ENCODE data around the gene MYO10. TPM values are rescaled to one million over a fixed set of nuclear protein-coding genes. Genes with fewer than 3 reads are reported as not detected.
A peak's percentile ranks its signal among the peaks of the same experiment; 100 is the strongest.

Gene MYO10
- total and polyA plus RNA-seq, 2 of the 8 experiments (the other 6 are each of a cell fraction or from before 2014, with no cell fraction given): 21.5 to 107 TPM

- Histone ChIP-seq H2BK12ac (ENCODE audit: low read depth, low read length) (no peak overlapping the region), H2BK20ac (ENCODE audit: low read length) (no peak overlapping the region), H3K23me2 (ENCODE audit: low read depth, low read length) (peaks cover 8% of the 10 kb centered on the region), H3K18ac (ENCODE audit: extremely low read depth, low read length) (no peak overlapping the region), H3K9me3 (ENCODE audit: insufficient read depth in 2 of 2, low read depth in 1 of 2, low read length in 1 of 2) (no peaks in the 10 kb centered on the region), H2AK5ac (ENCODE audit: low read depth, low read length) (no peak overlapping the region), H2AFZ (ENCODE audit: low read length) (no peak overlapping the region), H3K79me1 (ENCODE audit: low read depth, low read length) (peaks cover 7% of the 10 kb centered on the region; the same call in 1 of the 2 replicates), H3K27me3 (replicated peaks in 1 of 4; ENCODE audit: control insufficient read depth in 3 of 4, extremely low read depth in 1 of 4, insufficient read depth in 3 of 4, low read length in 3 of 4) (peaks cover 11 to 29% (median 22%) of the 10 kb centered on the region in 4 experiments), H3K4me1 (replicated peaks in 1 of 4; ENCODE audit: control insufficient read depth in 3 of 4, insufficient read depth in 4 of 4, low read length in 3 of 4) (peaks cover 2 to 22% (median 5%) of the 10 kb centered on the region in 4 experiments; a peak in 6 of 7 replicates), H3K9ac (replicated peaks in 1 of 4; ENCODE audit: extremely low read depth in 1 of 4, low read depth in 3 of 4, low read length in 3 of 4) (no peak overlapping the region), H4K20me1 (replicated peaks in 1 of 2; ENCODE audit: control insufficient read depth in 1 of 2, insufficient read depth in 2 of 2, low read length in 2 of 2) (peaks cover 15 to 28% of the 10 kb centered on the region in 2 experiments), H2BK15ac (ENCODE audit: low read length) (no peak overlapping the region), H3K4me2 (ENCODE audit: insufficient read depth in 1 of 2, low read depth in 2 of 2, low read length in 2 of 2) (peak overlapping the region; percentile 84 to 88; a peak in 2 of 4 replicates), H3K36me3 (ENCODE audit: control insufficient read depth in 2 of 4, insufficient read depth in 4 of 4, low read length in 3 of 4) (no peaks in the 10 kb centered on the region), H2BK5ac (ENCODE audit: low read depth, low read length) (no peak overlapping the region), H3K4me3 (ENCODE audit: extremely low read depth in 1 of 4, insufficient read depth in 2 of 4, low read depth in 3 of 4, low read length in 4 of 4) (peak overlapping the region in 1 of 4 experiments; percentile 81; a peak in 1 of 8 replicates), H4K8ac (ENCODE audit: extremely low read depth, insufficient read depth, low read length) (no peak overlapping the region), H3K4ac (replicated peaks; ENCODE audit: insufficient read length, low read depth, low read length) (no peak overlapping the region), H3K14ac (ENCODE audit: insufficient read length) (no peak overlapping the region), H3K56ac (replicated peaks; ENCODE audit: insufficient read length, low read depth, low read length) (no peak overlapping the region), H4K5ac (ENCODE audit: insufficient read length, low read depth, low read length) (no peak overlapping the region), H4K91ac (replicated peaks; ENCODE audit: insufficient read length, low read length) (no peak overlapping the region), H3K27ac (ENCODE audit: low read depth, low read length) (no peak overlapping the region), H3K23ac (ENCODE audit: insufficient read length) (no peak overlapping the region), H3K79me2 (ENCODE audit: control insufficient read depth in 1 of 2, insufficient read depth in 2 of 2, low read length in 2 of 2) (peaks cover 10 to 60% of the 10 kb centered on the region in 2 experiments; a peak in 2 of 4 replicates), H2BK120ac (replicated peaks; ENCODE audit: low read depth, low read length) (no peak overlapping the region)
- no peak for DNase-seq (ENCODE audit: low read depth in 1 of 2, low spot score in 2 of 2)
- ChIA-PET CTCF (ENCODE audit: partially characterized antibody) (interaction anchor here (0.7 to 3.4 kb wide), 27 partner anchors 9 to 257 kb away, joined by 3 to 24 read pairs (median 4); no protein-coding TSS in a partner anchor), POLR2A (ENCODE audit: partially characterized antibody) (interaction anchor here (0.6 kb wide), 1 partner anchor 314 kb away, joined by 3 read pairs; no protein-coding TSS in a partner anchor)
- FAIRE-seq: no peak
- TF ChIP-seq SP4 (IDR thresholded peaks at IDR 0.05; ENCODE audit: low read length) (no peak), MAFK (IDR thresholded peaks at IDR 0.05; ENCODE audit: low read depth, low read length) (no peak), SRF (IDR thresholded peaks at IDR 0.05; ENCODE audit: low read depth, low read length) (no peak), ATF3 (IDR thresholded peaks at IDR 0.05; ENCODE audit: insufficient read depth, low read depth, low read length) (no peak), SIRT6 (IDR thresholded peaks at IDR 0.05; ENCODE audit: low read length) (no peak), CBX5 (IDR thresholded peaks at IDR 0.05; ENCODE audit: low read depth, low read length) (no peak), RXRA (IDR thresholded peaks at IDR 0.05; ENCODE audit: insufficient read depth, low read depth, low read length) (no peak), FOSL1 (IDR thresholded peaks at IDR 0.05; ENCODE audit: insufficient read depth, low read depth, low read length) (no peak), USF2 (IDR thresholded peaks at IDR 0.05; ENCODE audit: low read length) (no peak), CTBP2 (IDR thresholded peaks at IDR 0.05; ENCODE audit: borderline replicate concordance, insufficient read depth, insufficient read length, low read length) (no peak), SIN3A (conservative IDR thresholded peaks at IDR 0.05 in 1 of 2, IDR thresholded peaks at IDR 0.05 in 1 of 2; ENCODE audit: low read depth in 1 of 2, low read length in 2 of 2) (no peak)
- whole genome bisulfite sequencing, 2 experiments (ENCODE audit: extremely low coverage in 1 of 2, insufficient coverage in 1 of 2, insufficient read length in 1 of 2, insufficient replicate concordance in 2 of 2, low coverage in 1 of 2, low lambda C conversion rate in 2 of 2, missing lambda C conversion rate in 1 of 2): 94% methylated on average over 2 of the region's 2 CpGs; no CpG with 5 or more reads in 1 of the 2 experiments
Measured at GRCh38 chr5:16933337-16933736, 2.8 kb downstream of the MYO10 start.
